Activated T-helper 17 cell treated with anti-CD3 and anti-CD28 coated beads, Interleukin-2, amount 50 U/mL, for 72 hours (primary cell): ENCODE results near the gene CORO2A. TPM values are rescaled to one million over a fixed set of nuclear protein-coding genes. Genes with fewer than 3 reads are reported as not detected.

Experiments
- ATAC-seq: fragments of 150-1000 bp; cut with Tn5 transposase; replicated peaks from 2 replicates; pipeline ENCODE4 v1.10.0; 2021; ENCODE audit warnings: mild to moderate bottlenecking, moderate library complexity
- H3K27ac Mint-ChIP-seq: one replicate; pipeline ENCODE4 v1.8.0; 2022; ENCODE audit warnings: mixed read lengths
- H3K27me3 Mint-ChIP-seq: one replicate; pipeline ENCODE4 v1.8.0; 2022; ENCODE audit warnings: mixed read lengths
- H3K36me3 Mint-ChIP-seq: one replicate; pipeline ENCODE4 v1.8.0; 2022; ENCODE audit warnings: low read depth, mild to moderate bottlenecking, mixed read lengths
- H3K4me1 Mint-ChIP-seq: one replicate; pipeline ENCODE4 v1.8.0; 2022; ENCODE audit warnings: mixed read lengths
- H3K4me3 Mint-ChIP-seq: one replicate; pipeline ENCODE4 v1.8.0; 2022; ENCODE audit warnings: mild to moderate bottlenecking, mixed read lengths
- H3K9me3 Mint-ChIP-seq: one replicate; pipeline ENCODE4 v1.8.0; 2022; ENCODE audit warnings: mixed read lengths
- total RNA-seq, 2 donors: library from RNA; stranded (reverse); gene quantifications; one replicate each; pipeline ENCODE4 v1.2.3, GENCODE V29; 2022

Gene CORO2A
- total RNA-seq, 2 donors from 2014 or later: 9.9 to 18.2 TPM

- H3K4me1 Mint-ChIP-seq: peaks cover 13% of the 10 kb centered on the region
- ATAC-seq: peak; percentile 40
- peak overlapping the region; percentile 69 for H3K4me3 Mint-ChIP-seq
- peak overlapping the region; percentile 66 for H3K27ac Mint-ChIP-seq
- no peaks in the 10 kb centered on the region for H3K27me3 Mint-ChIP-seq
- no peaks in the 10 kb centered on the region for H3K36me3 Mint-ChIP-seq
- H3K9me3 Mint-ChIP-seq: no peaks in the 10 kb centered on the region
Observed at GRCh38 chr9:98191671-98192502, 550 bp downstream of the CORO2A start.

GRCh38 chr9:98191181-98191608 lies 1.2 kb downstream of the CORO2A start:
- Mint-ChIP-seq H3K9me3 (no peaks in the 10 kb centered on the region), H3K4me1 (peaks cover 13% of the 10 kb centered on the region), H3K4me3 (peak overlapping the region; percentile 69), H3K27me3 (no peaks in the 10 kb centered on the region), H3K36me3 (no peaks in the 10 kb centered on the region), H3K27ac (peak overlapping the region; percentile 66)
- ATAC-seq: no peak

- Mint-ChIP-seq H3K4me1 (peaks cover 13% of the 10 kb centered on the region), H3K27ac (no peak overlapping the region), H3K27me3 (no peaks in the 10 kb centered on the region), H3K4me3 (peak overlapping the region; percentile 69), H3K36me3 (no peaks in the 10 kb centered on the region), H3K9me3 (no peaks in the 10 kb centered on the region)
- ATAC-seq: no peak
Observed at GRCh38 chr9:98190757-98191105, 1.7 kb downstream of the CORO2A start.

DNA sequence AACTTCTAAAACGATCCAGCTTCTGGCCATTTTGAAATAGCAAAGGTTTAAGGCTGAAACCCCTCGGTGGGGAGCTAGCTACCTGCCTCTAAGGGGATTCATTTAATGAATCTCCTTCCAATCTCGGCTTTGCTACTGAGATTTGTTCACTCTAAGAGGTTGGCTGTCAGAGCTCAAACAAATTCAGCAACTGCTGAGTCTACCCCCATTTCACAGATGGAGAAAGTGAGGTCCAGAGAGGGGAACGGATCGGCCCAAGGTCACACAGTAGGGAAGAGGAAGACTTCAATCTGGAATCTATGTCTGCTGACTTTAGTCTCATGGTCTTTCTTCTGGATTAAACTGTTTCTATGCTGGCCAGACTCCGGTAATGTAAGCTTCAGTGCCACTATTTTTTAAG lies 3.0 kb downstream of the CORO2A start:
- peak overlapping the region; percentile 21 for H3K27ac Mint-ChIP-seq
- no peaks in the 10 kb centered on the region for H3K27me3 Mint-ChIP-seq
- H3K4me1 Mint-ChIP-seq: peaks cover 18% of the 10 kb centered on the region
- peak overlapping the region; percentile 11 for H3K4me3 Mint-ChIP-seq
- no peaks in the 10 kb centered on the region for H3K36me3 Mint-ChIP-seq
- ATAC-seq: no peak
- no peaks in the 10 kb centered on the region for H3K9me3 Mint-ChIP-seq

GRCh38 chr9:98187926-98188325 lies 4.5 kb downstream of the CORO2A start:
- no peaks in the 10 kb centered on the region for H3K27me3 Mint-ChIP-seq
- ATAC-seq: no peak
- H3K4me3 Mint-ChIP-seq: no peak overlapping the region
- H3K27ac Mint-ChIP-seq: peak overlapping the region; percentile 16
- H3K36me3 Mint-ChIP-seq: no peaks in the 10 kb centered on the region
- H3K9me3 Mint-ChIP-seq: no peaks in the 10 kb centered on the region
- H3K4me1 Mint-ChIP-seq: peaks cover 20% of the 10 kb centered on the region

DNA sequence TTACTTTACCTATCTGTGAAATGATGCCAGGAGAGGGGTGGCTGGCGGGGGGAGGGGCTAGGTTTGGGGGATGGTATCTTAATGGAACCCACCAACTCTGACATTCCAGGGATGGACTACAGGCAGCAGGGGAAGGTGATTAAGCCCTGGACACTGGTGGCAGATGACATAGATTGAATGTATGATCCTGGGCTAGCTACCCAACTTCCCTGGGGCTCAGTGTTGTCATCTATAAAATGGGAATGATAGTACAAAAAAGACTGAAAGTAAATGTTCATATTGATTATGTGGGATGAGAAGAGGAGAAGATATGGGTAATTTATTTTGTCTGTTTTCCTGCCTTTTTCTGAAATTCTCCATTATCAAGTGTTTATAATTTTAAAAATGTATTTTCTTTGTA lies 6.2 kb downstream of the CORO2A start:
- H3K9me3 Mint-ChIP-seq: no peaks in the 10 kb centered on the region

DNA sequence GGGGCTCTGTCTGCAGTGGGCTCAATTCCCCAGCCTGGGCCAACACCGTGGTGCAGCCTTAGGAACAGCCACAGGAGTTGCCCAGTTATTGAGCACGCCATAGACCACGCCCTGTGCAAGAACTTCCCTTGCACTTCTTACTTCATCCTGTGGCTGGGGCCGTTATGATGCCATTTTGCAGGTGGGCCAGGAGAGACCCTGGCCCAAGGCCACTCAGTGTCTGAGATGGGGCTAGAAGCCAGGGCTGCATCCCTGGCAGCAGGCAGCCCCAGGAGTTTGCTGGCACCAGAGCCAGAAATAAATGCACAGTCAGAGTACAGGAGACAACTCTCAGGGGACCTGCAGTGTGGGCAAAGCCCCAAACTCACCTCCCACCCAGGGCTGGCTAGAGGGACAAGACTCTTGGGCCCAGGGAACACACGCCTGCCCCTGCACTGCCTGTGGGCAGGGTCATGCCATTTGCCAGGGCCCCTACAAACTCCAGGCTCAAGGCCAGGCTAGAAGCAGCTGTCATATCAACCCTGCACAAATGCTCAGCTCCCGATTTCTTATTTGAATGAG lies 6.7 kb downstream of the CORO2A start:
- H3K9me3 Mint-ChIP-seq: no peaks in the 10 kb centered on the region
- H3K4me3 Mint-ChIP-seq: no peak overlapping the region
- H3K36me3 Mint-ChIP-seq: no peaks in the 10 kb centered on the region
- H3K27me3 Mint-ChIP-seq: no peaks in the 10 kb centered on the region
- H3K27ac Mint-ChIP-seq: peak overlapping the region; percentile 49
- ATAC-seq: no peak
- peaks cover 30% of the 10 kb centered on the region for H3K4me1 Mint-ChIP-seq

More for the DNA sequence above, 6.2 kb downstream of the CORO2A start:
- Mint-ChIP-seq H3K27ac (peak overlapping the region; percentile 49), H3K27me3 (no peaks in the 10 kb centered on the region), H3K4me3 (no peak overlapping the region), H3K36me3 (no peaks in the 10 kb centered on the region), H3K4me1 (peaks cover 30% of the 10 kb centered on the region)
- ATAC-seq: no peak

GRCh38 chr9:98185021-98185567 lies 7.3 kb downstream of the CORO2A start:
- Mint-ChIP-seq H3K27me3 (no peaks in the 10 kb centered on the region), H3K4me1 (peaks cover 36% of the 10 kb centered on the region), H3K4me3 (no peak overlapping the region), H3K27ac (peak overlapping the region; percentile 49), H3K9me3 (no peaks in the 10 kb centered on the region), H3K36me3 (no peaks in the 10 kb centered on the region)
- ATAC-seq: no peak

DNA sequence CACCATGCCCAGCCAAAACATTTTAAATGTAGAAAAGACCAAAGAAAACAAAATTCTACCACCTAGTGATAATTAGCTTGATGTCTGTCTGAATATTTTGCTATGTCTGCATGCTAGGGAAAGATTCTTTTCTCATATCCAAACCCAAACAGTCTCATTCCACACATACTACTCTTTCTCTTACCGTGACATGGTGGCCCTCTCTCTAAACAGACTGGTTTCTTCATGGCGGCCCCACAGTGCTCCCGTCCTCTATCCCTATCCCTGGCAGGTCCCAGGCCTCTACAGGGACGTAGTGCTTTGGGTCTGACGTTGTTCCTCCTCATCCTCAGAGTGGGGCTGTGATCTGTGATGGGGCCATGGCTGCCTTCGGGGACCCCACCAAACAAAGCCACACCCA lies 8.1 kb downstream of the CORO2A start:
- no peaks in the 10 kb centered on the region for H3K36me3 Mint-ChIP-seq
- H3K27ac Mint-ChIP-seq: no peak overlapping the region
- no peak for ATAC-seq
- no peaks in the 10 kb centered on the region for H3K27me3 Mint-ChIP-seq
- peaks cover 39% of the 10 kb centered on the region for H3K4me1 Mint-ChIP-seq
- no peaks in the 10 kb centered on the region for H3K9me3 Mint-ChIP-seq
- no peak overlapping the region for H3K4me3 Mint-ChIP-seq

GRCh38 chr9:98182889-98183599 lies 9.4 kb downstream of the CORO2A start:
- no peak overlapping the region for H3K27ac Mint-ChIP-seq
- no peaks in the 10 kb centered on the region for H3K36me3 Mint-ChIP-seq
- no peak for ATAC-seq
- peaks cover 32% of the 10 kb centered on the region for H3K4me1 Mint-ChIP-seq
- H3K9me3 Mint-ChIP-seq: no peaks in the 10 kb centered on the region
- H3K4me3 Mint-ChIP-seq: no peak overlapping the region
- no peaks in the 10 kb centered on the region for H3K27me3 Mint-ChIP-seq

DNA sequence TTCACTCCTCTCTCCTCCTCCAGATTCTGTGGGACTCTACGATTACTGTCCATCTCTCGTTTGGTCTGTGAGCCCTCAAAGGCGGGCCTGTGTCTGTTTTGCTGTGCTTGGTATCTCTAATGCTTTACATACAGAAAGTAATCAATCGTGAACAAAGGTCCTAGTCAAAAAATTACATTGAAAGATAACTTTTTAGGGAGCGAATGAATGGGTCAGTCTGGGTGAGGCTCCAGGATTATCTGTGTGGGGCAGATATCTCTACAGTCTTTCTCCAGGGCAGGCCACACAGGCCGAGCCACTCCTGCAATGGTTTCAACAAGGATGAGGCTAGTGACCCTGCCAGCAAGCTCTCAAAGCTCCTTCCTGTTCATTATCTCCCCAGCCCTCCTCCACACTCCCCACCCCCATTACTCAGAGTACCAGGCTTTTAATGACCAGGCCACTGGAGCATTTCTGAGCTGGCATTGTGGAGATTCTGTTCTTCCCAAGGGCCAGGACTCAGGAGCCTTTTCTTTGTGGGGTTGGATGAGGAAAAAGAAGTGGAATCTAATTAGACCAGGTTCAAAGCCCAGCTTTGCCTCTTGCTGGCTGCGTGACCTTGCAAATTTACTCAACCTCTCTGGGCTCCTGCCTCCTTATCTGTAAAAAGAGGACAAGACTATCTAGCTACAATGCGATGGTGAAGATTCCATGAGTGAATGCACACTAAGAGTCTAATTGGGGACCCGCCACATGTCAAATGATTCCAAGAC lies 10.2 kb downstream of the CORO2A start:
- no peaks in the 10 kb centered on the region for H3K36me3 Mint-ChIP-seq
- peaks cover 27% of the 10 kb centered on the region for H3K4me1 Mint-ChIP-seq
- no peak for ATAC-seq
- peak overlapping the region; percentile 59 for H3K27ac Mint-ChIP-seq
- H3K9me3 Mint-ChIP-seq: no peaks in the 10 kb centered on the region
- H3K4me3 Mint-ChIP-seq: no peak overlapping the region
- H3K27me3 Mint-ChIP-seq: no peaks in the 10 kb centered on the region

DNA sequence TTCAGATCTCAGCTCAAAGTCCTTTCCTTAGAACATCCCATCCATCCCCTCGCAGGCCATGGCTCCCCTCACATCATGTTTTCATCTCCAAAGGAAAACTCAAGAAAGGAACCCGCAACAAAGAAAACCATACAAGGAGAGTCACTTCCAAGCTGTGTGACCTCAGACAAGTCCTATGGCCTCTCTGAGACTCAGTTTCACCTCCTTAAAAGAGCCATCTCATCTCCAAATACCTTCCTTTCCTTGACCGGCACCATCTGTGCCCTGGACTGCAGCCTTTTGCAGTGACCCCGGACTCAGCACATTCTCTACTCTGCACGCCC lies 10.7 kb downstream of the CORO2A start:
- ATAC-seq: no peak
- H3K9me3 Mint-ChIP-seq: no peaks in the 10 kb centered on the region
- H3K4me3 Mint-ChIP-seq: no peak overlapping the region
- no peaks in the 10 kb centered on the region for H3K36me3 Mint-ChIP-seq
- H3K27ac Mint-ChIP-seq: peak overlapping the region; percentile 59
- peaks cover 27% of the 10 kb centered on the region for H3K4me1 Mint-ChIP-seq
- no peaks in the 10 kb centered on the region for H3K27me3 Mint-ChIP-seq

- Mint-ChIP-seq H3K9me3 (no peaks in the 10 kb centered on the region), H3K4me1 (peaks cover 27% of the 10 kb centered on the region), H3K4me3 (no peak overlapping the region), H3K36me3 (no peaks in the 10 kb centered on the region), H3K27ac (peak overlapping the region; percentile 59), H3K27me3 (no peaks in the 10 kb centered on the region)
- ATAC-seq: no peak
Observed at GRCh38 chr9:98180996-98181395, 11.4 kb downstream of the CORO2A start.
